Measurements from ENCODE around the gene TESK2.
"Not testable (repeated sequence)": the region's sequence is repeated elsewhere in the genome, so short reads cannot be mapped to it uniquely, and the experiment has no call there.

TESK2 gene

DNA sequence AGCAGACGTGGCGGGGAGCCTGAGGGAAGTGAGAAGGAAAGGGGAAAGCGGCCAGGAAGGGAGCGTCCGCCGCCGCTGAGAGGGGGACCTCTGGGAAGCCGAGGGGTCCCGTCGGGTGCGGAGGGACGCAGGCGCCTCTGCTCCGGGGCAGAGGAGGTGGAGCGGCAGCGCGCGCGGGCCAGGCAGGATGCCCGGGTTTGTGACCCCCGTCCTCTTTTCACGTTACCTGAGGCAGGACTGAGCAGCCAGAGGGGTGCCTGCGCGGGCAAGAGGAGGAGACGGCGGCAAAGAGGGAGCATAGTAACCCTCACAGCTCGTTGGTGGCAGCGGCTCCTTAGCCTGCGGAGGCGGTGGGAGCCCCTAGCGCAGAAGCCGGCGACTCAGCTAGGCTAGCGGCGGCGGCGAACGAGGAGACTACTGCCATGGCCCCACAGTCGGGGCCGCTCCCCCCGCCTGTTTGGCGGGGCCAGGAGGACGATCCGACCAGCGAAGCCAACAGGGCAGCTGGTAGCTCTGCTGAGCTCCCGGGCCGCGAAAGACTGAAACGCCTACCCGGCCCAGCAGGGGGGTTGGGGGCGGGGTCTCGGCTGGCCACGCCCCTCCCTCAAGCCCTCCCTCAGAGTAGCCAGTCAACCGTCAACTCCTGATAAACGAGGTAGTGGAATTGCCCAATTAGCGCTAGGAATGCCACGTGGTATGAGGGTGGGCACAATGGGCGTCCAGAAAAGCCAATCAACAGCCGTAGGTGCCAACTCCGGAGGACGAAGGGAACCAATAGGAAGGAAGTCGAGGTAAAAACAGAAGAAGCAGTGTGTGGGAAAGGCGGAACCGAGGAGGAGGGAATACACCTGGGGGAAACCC lies at the start of gene TESK2:
TSS of gene TESK2 (minus strand) at position 538 of the 861 bp plus-strand sequence. CDS start 33,378 bp downstream, outside the sequence.
- DNase-seq: peak; percentile 100

GRCh38 chr1:45536886-45537285 lies 45.9 kb upstream of the TESK2 start:
- no peak for DNase-seq

DNA sequence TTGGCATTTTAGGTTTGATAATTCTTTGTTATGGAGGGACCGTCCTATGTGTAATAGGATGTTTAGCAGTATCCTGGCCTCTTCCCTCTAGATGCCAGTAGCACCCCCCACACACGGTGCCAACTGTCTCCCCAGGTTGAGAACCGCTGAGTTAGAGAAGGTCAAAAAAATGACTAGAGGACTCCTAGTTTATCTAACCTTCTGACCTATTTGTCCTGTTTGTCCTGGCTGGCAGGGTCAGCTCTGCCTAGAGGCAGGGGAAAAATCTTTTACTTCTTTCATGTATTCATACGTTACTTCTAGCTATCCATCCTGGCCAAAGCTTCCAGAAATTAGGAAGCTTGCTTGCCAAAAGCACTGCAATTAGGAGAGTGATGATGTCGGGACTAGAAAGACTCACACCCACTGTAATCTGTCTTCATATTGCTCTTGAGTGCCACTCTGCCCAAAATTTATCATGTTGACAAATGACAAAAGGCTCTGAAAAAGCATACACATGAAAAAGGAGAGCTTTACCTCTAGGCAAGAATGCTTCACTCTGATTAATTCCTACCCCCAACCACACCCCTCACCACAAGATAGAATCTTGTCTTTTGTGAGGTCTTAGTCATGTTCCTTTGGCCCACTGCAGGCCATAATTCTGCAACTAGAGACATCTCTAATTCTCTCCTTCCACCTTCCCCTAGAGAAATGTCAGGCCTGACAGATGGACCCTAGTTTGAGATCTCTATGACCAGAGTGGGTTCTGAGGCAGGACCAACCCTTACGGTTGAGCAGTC lies 45.2 kb upstream of the TESK2 start:
- DNase-seq: no peak

- DNase-seq: no peak
Measured at GRCh38 chr1:45531873-45532272, 40.9 kb upstream of the TESK2 start.

- DNase-seq: no peak
Measured at GRCh38 chr1:45530632-45531135, 39.7 kb upstream of the TESK2 start.

- DNase-seq: peak; percentile 87
Measured at GRCh38 chr1:45526135-45526644, 35.2 kb upstream of the TESK2 start.

GRCh38 chr1:45523975-45524374 lies 33.0 kb upstream of the TESK2 start:
- DNase-seq: not testable (repeated sequence)

DNA sequence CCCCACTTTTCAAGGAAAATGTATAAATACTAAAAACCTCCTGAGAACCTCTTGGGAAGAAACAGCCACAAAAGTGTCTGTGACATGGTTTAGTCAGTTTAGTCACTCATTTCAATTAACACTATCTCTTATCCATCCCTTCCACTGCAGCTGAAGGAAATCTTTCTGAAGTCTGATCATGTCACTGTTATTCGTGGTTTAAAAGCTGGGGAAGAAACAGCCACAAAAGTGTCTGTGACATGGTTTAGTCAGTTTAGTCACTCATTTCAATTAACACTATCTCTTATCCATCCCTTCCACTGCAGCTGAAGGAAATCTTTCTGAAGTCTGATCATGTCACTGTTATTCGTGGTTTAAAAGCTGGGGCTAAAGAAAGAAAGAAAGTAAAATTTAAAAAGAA lies 32.6 kb upstream of the TESK2 start:
- DNase-seq: not testable (repeated sequence)

GRCh38 chr1:45522324-45523104 lies 31.6 kb upstream of the TESK2 start:
- DNase-seq: peak; percentile 62

DNA sequence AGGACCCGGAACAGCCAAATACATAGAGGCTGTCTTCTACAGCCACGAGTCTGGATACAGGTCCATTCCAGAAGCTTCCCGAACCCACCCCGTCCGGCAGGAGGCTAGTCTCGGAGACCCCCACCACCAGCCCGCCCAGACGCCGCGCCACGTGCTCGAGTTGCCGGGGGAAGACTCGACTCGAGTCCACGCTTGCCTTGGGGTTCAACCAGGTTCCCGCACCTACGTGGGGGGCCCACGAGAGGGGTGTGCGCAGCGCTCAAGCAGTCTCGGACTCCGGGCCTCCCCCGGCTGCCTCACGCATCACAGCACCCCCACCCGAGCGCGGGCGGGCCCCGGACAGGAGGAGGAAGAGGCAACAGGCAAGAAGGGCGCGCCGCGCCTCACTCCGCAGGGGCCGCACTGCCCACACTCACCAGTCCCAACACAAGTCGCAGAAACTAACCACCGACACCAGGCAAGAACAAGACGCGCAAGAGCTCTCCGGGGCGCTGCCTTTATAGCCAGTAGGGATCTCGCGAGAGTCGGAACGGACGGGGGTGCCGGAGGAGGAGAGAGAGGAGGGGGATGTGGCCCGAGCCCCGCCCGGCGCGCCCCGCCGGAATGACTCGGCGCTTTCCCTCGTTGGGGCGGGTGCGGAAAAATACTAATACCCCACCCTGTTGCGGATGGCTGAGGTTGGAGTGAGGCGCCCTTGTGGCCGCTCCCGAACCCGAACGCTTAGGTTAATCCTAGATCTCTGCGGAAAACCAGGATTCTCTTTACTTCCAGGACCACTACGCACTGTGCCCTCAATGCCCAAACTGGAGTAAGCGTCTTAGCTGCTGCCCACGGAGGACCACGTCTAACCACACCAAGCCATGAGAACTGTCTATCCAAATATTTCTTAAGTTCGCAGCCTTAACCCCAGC lies 30.7 kb upstream of the TESK2 start, which contains the start of gene PRDX1:
TSS of gene PRDX1 (minus strand) at position 472 of the 911 bp plus-strand sequence. CDS start 2,841 bp downstream, outside the sequence.
- peak; percentile 98 for DNase-seq

- not testable (repeated sequence) for DNase-seq
Measured at GRCh38 chr1:45519774-45520173, 28.8 kb upstream of the TESK2 start.

GRCh38 chr1:45518910-45519309 lies 27.9 kb upstream of the TESK2 start:
- no peak for DNase-seq

DNA sequence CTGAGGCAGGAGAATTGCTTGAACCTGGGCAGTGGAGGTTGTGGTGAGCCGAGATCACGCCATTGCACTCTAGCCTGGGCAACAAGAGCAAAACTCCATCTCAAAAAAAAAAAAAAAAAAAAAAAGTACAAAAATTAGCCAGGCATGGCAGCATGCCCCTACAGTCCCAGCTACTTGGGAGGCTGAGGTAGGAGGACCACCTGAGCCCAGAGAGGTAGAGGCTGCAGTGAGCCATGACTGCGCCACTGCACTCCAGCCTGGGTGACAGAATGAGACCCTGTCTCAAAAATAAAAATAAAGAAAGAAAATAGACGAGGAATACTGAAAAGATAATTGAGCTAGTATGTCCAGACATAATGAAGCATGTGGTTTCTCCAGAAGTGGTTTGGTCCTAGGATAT lies 27.4 kb upstream of the TESK2 start:
- not testable (repeated sequence) for DNase-seq

DNA sequence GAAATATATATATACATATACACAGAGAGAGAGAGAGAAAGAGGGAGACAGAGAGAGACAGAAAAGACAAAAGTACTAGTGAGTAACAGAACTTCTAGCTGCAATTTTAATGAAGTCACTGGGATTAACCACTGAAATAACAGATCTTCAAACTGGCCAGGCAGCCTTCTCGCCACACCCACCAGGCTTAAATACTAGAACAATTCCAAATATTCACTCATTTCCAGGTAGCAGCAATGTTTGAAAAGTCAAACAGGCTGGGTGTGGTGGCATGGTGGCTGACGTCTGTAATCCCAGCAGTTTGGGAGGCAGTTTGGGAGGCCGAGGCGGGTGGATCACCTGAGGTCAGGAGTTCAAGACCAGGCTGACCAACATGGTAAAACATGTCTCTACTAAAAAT lies 25.5 kb upstream of the TESK2 start:
- DNase-seq: no peak

GRCh38 chr1:45516036-45516435 lies 25.1 kb upstream of the TESK2 start:
- no peak for DNase-seq

- DNase-seq: not testable (repeated sequence)
Measured at GRCh38 chr1:45513532-45514260, 22.7 kb upstream of the TESK2 start.

DNA sequence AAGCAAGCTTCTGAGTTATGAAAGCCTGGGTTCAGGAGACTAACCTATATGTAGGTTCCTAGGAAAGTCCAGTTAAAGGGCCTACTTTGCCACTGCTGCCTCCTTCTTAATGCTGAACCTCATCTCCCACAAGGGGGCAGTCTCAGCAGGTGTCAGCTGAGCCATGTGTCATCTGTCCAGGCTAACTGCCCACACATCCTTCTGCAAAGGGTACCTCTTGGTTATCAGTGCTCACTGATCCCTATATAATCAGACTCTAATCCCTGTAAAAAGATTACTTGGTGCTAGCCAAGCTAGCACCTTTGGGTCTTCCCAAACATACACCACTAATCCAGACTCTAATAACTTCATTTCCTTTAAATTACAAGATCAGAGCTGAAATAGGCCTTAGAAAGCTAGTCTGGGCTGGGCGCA lies 21.7 kb upstream of the TESK2 start:
- DNase-seq: peak; percentile 87

- DNase-seq: no peak
Measured at GRCh38 chr1:45510972-45511527, 20.1 kb upstream of the TESK2 start.

- no peak for DNase-seq
Measured at GRCh38 chr1:45510036-45510971, 19.3 kb upstream of the TESK2 start.
